K562 (cell line): ENCODE data around the gene CAPZB. TPM values are rescaled to one million over a fixed set of nuclear protein-coding genes. Genes with fewer than 3 reads are reported as not detected.
A peak's percentile ranks its signal among the peaks of the same experiment; 100 is the strongest.

Experiments
- ATAC-seq: fragments of 200-7000 bp; cut with Tn5 transposase; 3 replicates; pipeline ENCODE4 v1.9.1; 2020; ENCODE audit warnings: moderate library complexity
- BruUV-seq: library from RNA; stranded (reverse); fragments of 400-500 nt; replicated peaks from 2 replicates; lab custom pipeline; 2021; lab: Mats Ljungman, UMichigan
- CTCF ChIA-PET: fragments of 300-600 bp; formaldehyde crosslinking; extraction: SDS; loops from one replicate; lab custom pipeline; 2021; ENCODE audit warnings: low intra/inter-chr PET ratio; lab: Yijun Ruan, JAX
- POLR2A ChIA-PET: fragments of 300-600, 350-650 bp; sonication (Branson Sonifier 250); formaldehyde crosslinking; extraction: SDS; loops from one replicate; lab custom pipeline; 2021; ENCODE audit warnings: antibody characterized with exemption, inconsistent platforms; lab: Yijun Ruan, JAX
- DNase-seq, 4 experiments: peaks; one replicate each; pipeline versions ENCODE4 v3.0.0 to v3.0.0-alpha.2; 2011 to 2018; ENCODE audit warnings: low spot score in 3 of 4, mixed read lengths in 3 of 4; ENCODE audit errors: extremely low read depth in 1 of 4
- FAIRE-seq: peaks from 2 replicates; lab custom pipeline; 2011; peaks lifted over from hg19 to GRCh38; lab: Jason Lieb, UNC
- H2AFZ ChIP-seq: 2 replicates; pipeline ENCODE4 v1.6.0; 2011; ENCODE audit warnings: low read depth, low read length, control low read depth, inconsistent platforms
- H3K27ac ChIP-seq: fragments of 200-600 bp; 3 replicates; pipeline ENCODE4 v1.8.0; 2011; ENCODE audit warnings: low read depth, mild to moderate bottlenecking, control low read depth, inconsistent platforms, low read length, moderate library complexity, mixed read lengths; ENCODE audit errors: extremely low read depth
- H3K27me3 ChIP-seq, 2 experiments: fragments of 300-600 bp in 1 of 2; 2 replicates in 1 of 2; 3 replicates in 1 of 2; pipeline versions ENCODE4 v1.6.0 to v1.8.0; 2011; ENCODE audit warnings: inconsistent platforms in 2 of 2, low read length in 2 of 2, mild to moderate bottlenecking in 1 of 2, mixed read lengths in 1 of 2, moderate library complexity in 1 of 2; ENCODE audit not compliant: control insufficient read depth in 2 of 2, insufficient read depth in 2 of 2
- H3K36me3 ChIP-seq: fragments of 300-600 bp; 3 replicates; pipeline ENCODE4 v1.8.0; 2011; ENCODE audit warnings: mild to moderate bottlenecking, low read length, inconsistent platforms; ENCODE audit not compliant: control insufficient read depth, insufficient read depth
- H3K4me1 ChIP-seq, 2 experiments: fragments of 200-600 bp in 1 of 2; replicated peaks in 1 of 2; 2 replicates in 1 of 2; 3 replicates in 1 of 2; pipeline versions ENCODE4 v1.5.1 to v1.8.0; 2011; ENCODE audit warnings: inconsistent platforms in 2 of 2, low read length in 2 of 2, mild to moderate bottlenecking in 1 of 2, mixed read lengths in 1 of 2, moderate library complexity in 1 of 2; ENCODE audit not compliant: control insufficient read depth in 2 of 2, insufficient read depth in 2 of 2
- H3K4me2 ChIP-seq: 2 replicates; pipeline ENCODE4 v1.6.1; 2011; ENCODE audit warnings: low read length, control low read depth, inconsistent platforms, mixed read lengths; ENCODE audit not compliant: insufficient read depth
- H3K4me3 ChIP-seq: fragments of 200-600 bp; sonication (generic), shearing (Covaris generic); 2 replicates; pipeline ENCODE4 v1.5.1; 2016; ENCODE audit warnings: control low read depth, inconsistent platforms
- H3K79me2 ChIP-seq: fragments of 200-600 bp; 3 replicates; pipeline ENCODE4 v1.8.0; 2011; ENCODE audit warnings: low read length, inconsistent platforms; ENCODE audit not compliant: control insufficient read depth, insufficient read depth
- H3K9ac ChIP-seq, 2 experiments: 2 replicates each; pipeline versions ENCODE4 v1.6.0 to v1.6.1; 2011; ENCODE audit warnings: low read depth in 2 of 2, low read length in 2 of 2, control low read depth in 1 of 2, inconsistent platforms in 1 of 2, mild to moderate bottlenecking in 1 of 2, mixed read lengths in 1 of 2; ENCODE audit not compliant: insufficient read depth in 1 of 2
- H3K9me1 ChIP-seq: one replicate; pipeline ENCODE4 v1.6.0; 2011; ENCODE audit warnings: inconsistent platforms, mild to moderate bottlenecking, low read length, moderate library complexity; ENCODE audit not compliant: control insufficient read depth, insufficient read depth
- H3K9me3 ChIP-seq: replicated peaks from 2 replicates; pipeline ENCODE4 v1.5.1; 2011; ENCODE audit warnings: low read depth, low read length, inconsistent platforms; ENCODE audit not compliant: control insufficient read depth, insufficient read depth
- H4K20me1 ChIP-seq: replicated peaks from 2 replicates; pipeline ENCODE4 v1.6.1; 2011; ENCODE audit warnings: low read length, inconsistent platforms, mixed read lengths; ENCODE audit not compliant: control insufficient read depth, insufficient read depth
- C11orf30 ChIP-seq: fragments of 450-650 bp; IDR thresholded peaks from 2 replicates; pipeline ENCODE4 v1.6.1; 2016; ENCODE audit warnings: low read depth, mild to moderate bottlenecking
- CTCF ChIP-seq, 3 experiments: IDR thresholded peaks in 2 of 3; conservative IDR thresholded peaks in 1 of 3; 2 replicates each; pipeline ENCODE4 v1.5.1; 2011 to 2012; ENCODE audit warnings: low read length in 3 of 3, mild to moderate bottlenecking in 3 of 3, control low read depth in 2 of 3, improper control_type of control experiment in 1 of 3, inconsistent platforms in 1 of 3, low read depth in 1 of 3, mixed read lengths in 1 of 3, moderate library complexity in 1 of 3; ENCODE audit not compliant: insufficient read depth in 2 of 3
- MAX ChIP-seq: sonication (generic); formaldehyde crosslinking; IDR thresholded peaks from 2 replicates; pipeline ENCODE4 v1.9.0; 2022; ENCODE audit warnings: mild to moderate bottlenecking, missing genetic modification reagents
- PCBP1 ChIP-seq: fragments of 200-400 bp; formaldehyde crosslinking; IDR thresholded peaks from 2 replicates; pipeline ENCODE4 v1.6.1; 2018; ENCODE audit warnings: mild to moderate bottlenecking, low read depth, low read length; ENCODE audit not compliant: poor library complexity, severe bottlenecking
- POLR2G ChIP-seq: fragments of 200-400 bp; formaldehyde crosslinking; IDR thresholded peaks from 2 replicates; pipeline ENCODE4 v1.6.1; 2017; ENCODE audit warnings: low read depth, mild to moderate bottlenecking, antibody characterized with exemption, low read length, moderate library complexity
- RBFOX2 ChIP-seq: fragments of 200-400 bp; formaldehyde crosslinking; IDR thresholded peaks from 2 replicates; pipeline ENCODE4 v1.6.1; 2017; ENCODE audit warnings: low read depth, mild to moderate bottlenecking, low read length, moderate library complexity
- SMC3 ChIP-seq: conservative IDR thresholded peaks from 2 replicates; pipeline ENCODE4 v1.6.1; 2011; ENCODE audit warnings: low read depth, low read length, improper control_type of control experiment; ENCODE audit not compliant: insufficient read depth
- ZBTB33 ChIP-seq: sonication (generic); formaldehyde crosslinking; IDR thresholded peaks from 2 replicates; pipeline ENCODE4 v1.8.1; 2023; ENCODE audit warnings: mild to moderate bottlenecking, missing genetic modification reagents
- ZNF24 ChIP-seq: fragments of 450-650 bp; IDR thresholded peaks from 2 replicates; pipeline ENCODE4 v1.6.1; 2016
- ZNF778 ChIP-seq: fragments of 450-650 bp; formaldehyde crosslinking; IDR thresholded peaks from 2 replicates; pipeline ENCODE4 v1.4.0; 2020; ENCODE audit warnings: mild to moderate bottlenecking, moderate library complexity
- WGBS: fragments of 100-300 bp; shearing (Covaris generic); methylation state at CpG from one replicate; pipeline ENCODE4 v1.1.6; 2016; ENCODE audit warnings: low coverage, mixed read lengths; ENCODE audit not compliant: insufficient coverage; ENCODE audit errors: missing lambda C conversion rate; 5-methylcytosine and 5-hydroxymethylcytosine counted together
- in situ Hi-C: fragments of 300-500 bp; cut with MboI; formaldehyde crosslinking; loops from 4 replicates; pipeline ENCODE4 v1.15.0; 2018; ENCODE audit warnings: inconsistent platforms, mixed read lengths
- intact Hi-C: fragments of 100-400 bp; cut with micrococcal nuclease; formaldehyde crosslinking; loops from 2 replicates; pipeline ENCODE4 v1.14.2; 2022
- polyA plus RNA-seq, 8 experiments: library from polyadenylated mRNA; depleted of rRNA in 4 of 8; stranded (reverse) in 5 of 8; unstranded in 3 of 8; fragments of >200 nt; fragmentation: Nextera tagmentation in 2 of 8; fragmentation: Illumina TruSeq in 1 of 8; extraction: Ambion mirVana in 2 of 8; extraction: Trizol in 1 of 8; gene quantifications; 2 replicates each; pipeline versions ENCODE4 v1.2.1 to v1.2.3, GENCODE V29; 2011 to 2014; ENCODE audit warnings: inconsistent platforms in 1 of 8, missing spikeins in 1 of 8
- total RNA-seq, 7 experiments: library from RNA; depleted of rRNA in 6 of 7; stranded (reverse); fragments of >200 nt in 6 of 7; fragmentation: Illumina TruSeq in 2 of 7; extraction: Trizol in 2 of 7; gene quantifications; 2 replicates each; pipeline versions ENCODE4 v1.2.1 to v1.2.3, GENCODE V29; 2011 to 2021; ENCODE audit warnings: low replicate concordance in 1 of 7

CAPZB gene
- total and polyA plus RNA-seq, 9 of the 15 experiments (the other 6 are each of a cell fraction or from before 2014, with no cell fraction given), result 57.6 to 297 (median 125) TPM

- Histone ChIP-seq H3K79me2 (no peaks in the 10 kb centered on the region), H3K4me3 (no peak overlapping the region), H3K36me3 (peaks cover 27% of the 10 kb centered on the region; the same call in 2 of the 3 replicates), H4K20me1 (peaks cover 11% of the 10 kb centered on the region; the same call in 1 of the 2 replicates), H3K9me3 (no peaks in the 10 kb centered on the region), H3K9ac (peak overlapping the region in 1 of 2 experiments; percentile 14; a peak in 1 of 4 replicates), H3K9me1 (peaks cover 11% of the 10 kb centered on the region), H2AFZ (no peak overlapping the region), H3K27ac (no peak overlapping the region; the same call in 2 of the 3 replicates), H3K4me2 (no peak overlapping the region), H3K4me1 (peaks cover 4 to 34% of the 10 kb centered on the region in 2 experiments; a peak in 4 of 5 replicates), H3K27me3 (no peaks in the 10 kb centered on the region)
- FAIRE-seq, result no peak
- peak in 2 of 4 experiments; percentile 40 to 44 for DNase-seq
- TF ChIP-seq ZBTB33 (CRISPR knock-in tag) (peak; percentile 97), C11orf30 (no peak), CTCF (IDR thresholded peaks at IDR 0.05 in 2 of 3, conservative IDR thresholded peaks at IDR 0.05 in 1 of 3; ENCODE audit: insufficient read depth in 2 of 3, low read depth in 1 of 3, low read length in 3 of 3) (peak; percentile 31 to 44 (median 38); a peak in 5 of 6 replicates), ZNF778 (CRISPR knock-in tag) (no peak), PCBP1 (peak; percentile 43), MAX (CRISPR knock-in tag) (0 out of 2 replicates have a peak, but pooled peaks have one; percentile 4), POLR2G (peak; percentile 35; the same call in 1 of the 2 replicates), ZNF24 (no peak), SMC3 (0 out of 2 replicates have a peak, but pooled peaks have one; percentile 14), RBFOX2 (0 out of 2 replicates have a peak, but pooled peaks have one; percentile 21)
- ChIA-PET CTCF (interaction anchor here (0.6 to 0.8 kb wide), 2 partner anchors 243 to 313 kb away, joined by 3 read pairs; no protein-coding TSS in a partner anchor), POLR2A (no interaction called here)
- no TSS peak for BruUV-seq
- intact Hi-C loops, result loop anchor here (5.0 kb wide), 1 partner anchor 86 kb away; the partner anchor contains the start of genes EMC1 and MRTO4
- in situ Hi-C loops, result no loop called here
- WGBS, result 85% methylated on average over 22 of the region's 27 CpGs
- peak; percentile 57 for ATAC-seq
Measured at GRCh38 chr1:19338323-19338762, 147.0 kb downstream of the CAPZB start.
